Measurements from ENCODE around the gene ARHGEF38. TPM values are rescaled to one million over a fixed set of nuclear protein-coding genes. Genes with fewer than 3 reads are reported as not detected.

The ARHGEF38 gene
- not detected for total RNA-seq

GRCh38 chr4:105551965-105552746, at the start of gene ARHGEF38:
Gene ARHGEF38 (plus strand): TSS chr4:105552620. CDS start chr4:105552766, 146 bp downstream.
- no peak for ATAC-seq
- no peak for TF ChIP-seq POLR2A (IDR thresholded peaks at IDR 0.05)
- TF ChIP-seq CTCF (IDR thresholded peaks at IDR 0.05 in 4 of 5, conservative IDR thresholded peaks at IDR 0.05 in 1 of 5) = no peak
- intact Hi-C loops (cut with DNase I; ENCODE audit: low total_unique reads) (no loop called here), in situ Hi-C loops (cut with MboI; ENCODE audit: low sequenced_read_pairs in 4 of 4) (no loop called here)
- Histone ChIP-seq H3K4me1 (no peaks in the 10 kb centered on the region), H3K27me3 (no peaks in the 10 kb centered on the region), H3K4me3 (no peak within 1 kb of the TSS), H3K36me3 (no peaks in the 10 kb centered on the region), H3K27ac (no peak within 1 kb of the TSS), H3K9me3 (no peaks in the 10 kb centered on the region)
- no peak for DNase-seq

DNA sequence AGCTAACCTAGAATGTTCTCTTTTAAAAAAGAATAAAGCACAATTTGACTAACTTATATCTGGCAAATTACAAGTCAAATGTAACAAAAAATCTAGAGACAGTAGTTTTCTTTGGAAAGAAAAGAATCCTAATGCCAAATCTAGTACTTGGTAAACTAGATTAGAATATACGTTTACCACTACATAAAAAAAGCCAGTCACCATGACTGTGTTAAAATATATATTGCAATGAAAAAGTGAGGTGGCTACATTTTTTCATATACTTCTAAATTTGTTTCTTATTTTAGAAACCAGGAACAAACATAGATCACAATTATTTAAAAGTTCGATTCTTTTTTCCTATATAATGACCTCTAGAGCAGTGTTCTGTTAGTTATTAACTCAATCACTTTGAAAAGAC, 48.9 kb upstream of the ARHGEF38 start:
- no peak for ATAC-seq
- H3K27me3 ChIP-seq = no peaks in the 10 kb centered on the region
- intact Hi-C loops (cut with DNase I; ENCODE audit: low total_unique reads) (no loop called here), in situ Hi-C loops (cut with MboI; ENCODE audit: low sequenced_read_pairs in 4 of 4) (loop anchor here in 1 of 4 donors (25.0 kb wide), 1 partner anchor 209 kb away; the partner anchor contains the start of genes GSTCD and INTS12)
- TF ChIP-seq POLR2A (IDR thresholded peaks at IDR 0.05) (no peak), CTCF (IDR thresholded peaks at IDR 0.05 in 4 of 5, conservative IDR thresholded peaks at IDR 0.05 in 1 of 5) (no peak)
- H3K36me3 ChIP-seq = no peaks in the 10 kb centered on the region
- no peak for DNase-seq
- H3K9me3 ChIP-seq = no peaks in the 10 kb centered on the region
- H3K27ac ChIP-seq = no peak overlapping the region
- H3K4me1 ChIP-seq = no peaks in the 10 kb centered on the region
- no peak overlapping the region for H3K4me3 ChIP-seq

DNA sequence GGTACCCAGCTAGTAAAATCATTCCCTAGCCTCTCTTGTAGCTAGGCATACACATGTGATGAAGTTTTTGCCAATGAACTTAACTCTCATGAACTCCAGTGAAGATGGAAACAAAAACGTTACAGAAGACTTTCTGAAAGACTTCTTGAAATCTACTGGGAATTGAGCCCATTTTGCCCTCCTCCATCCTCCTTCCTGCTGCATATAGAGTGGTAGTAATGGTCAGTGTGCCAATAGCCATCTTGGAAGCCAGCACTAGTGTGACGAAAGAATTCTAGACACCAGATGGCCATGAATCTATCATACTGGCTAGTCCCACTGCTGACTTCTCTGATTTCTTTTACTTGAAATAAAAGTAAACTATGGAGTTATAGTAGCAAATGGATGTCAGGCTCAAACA, 47.7 kb upstream of the ARHGEF38 start:
- in situ Hi-C loops (cut with MboI; ENCODE audit: low sequenced_read_pairs in 4 of 4) = loop anchor here in 1 of 4 donors (25.0 kb wide), 1 partner anchor 208 kb away; the partner anchor contains the start of genes GSTCD and INTS12

GRCh38 chr4:105509291-105509690, 43.1 kb upstream of the ARHGEF38 start:
- no peak for ATAC-seq
- TF ChIP-seq CTCF (IDR thresholded peaks at IDR 0.05 in 4 of 5, conservative IDR thresholded peaks at IDR 0.05 in 1 of 5) = no peak
- no peak for TF ChIP-seq POLR2A (IDR thresholded peaks at IDR 0.05)
- intact Hi-C loops (cut with DNase I; ENCODE audit: low total_unique reads) (no loop called here), in situ Hi-C loops (cut with MboI; ENCODE audit: low sequenced_read_pairs in 4 of 4) (loop anchor here in 1 of 4 donors (25.0 kb wide), 1 partner anchor 203 kb away; the partner anchor contains the start of genes GSTCD and INTS12)
- Histone ChIP-seq H3K9me3 (no peaks in the 10 kb centered on the region), H3K27me3 (no peaks in the 10 kb centered on the region), H3K36me3 (no peaks in the 10 kb centered on the region), H3K4me3 (no peak overlapping the region), H3K4me1 (no peaks in the 10 kb centered on the region), H3K27ac (no peak overlapping the region)
- no peak for DNase-seq

More for the DNA sequence above, 47.7 kb upstream of the ARHGEF38 start:
- no peak for TF ChIP-seq CTCF (IDR thresholded peaks at IDR 0.05 in 4 of 5, conservative IDR thresholded peaks at IDR 0.05 in 1 of 5)
- TF ChIP-seq POLR2A (IDR thresholded peaks at IDR 0.05) = no peak
- DNase-seq (no peak), ATAC-seq (no peak)
- Histone ChIP-seq H3K36me3 (no peaks in the 10 kb centered on the region), H3K4me3 (no peak overlapping the region), H3K4me1 (no peaks in the 10 kb centered on the region), H3K27ac (no peak overlapping the region), H3K27me3 (no peaks in the 10 kb centered on the region), H3K9me3 (no peaks in the 10 kb centered on the region)
- intact Hi-C loops (cut with DNase I; ENCODE audit: low total_unique reads) = no loop called here

All from gastrocnemius medialis (tissue), 4 donors.